SU-DHL-6 (cell line): ENCODE results near the gene PALM2AKAP2.

Experiments
- CTCF ChIP-seq: fragments of 200-600 bp; sonication (generic); IDR thresholded peaks from one replicate; pipeline ENCODE4 v1.5.1; 2017; ENCODE audit warnings: antibody characterized with exemption, mild to moderate bottlenecking, low read length, moderate library complexity; ENCODE audit not compliant: insufficient read depth, poor library complexity, severe bottlenecking
- EZH2phosphoT487 ChIP-seq: fragments of 200-600 bp; sonication (generic), shearing (Covaris generic); conservative IDR thresholded peaks from 2 replicates; pipeline ENCODE4 v1.6.1; 2018; ENCODE audit warnings: mild to moderate bottlenecking, antibody characterized with exemption, low read length, moderate library complexity, mixed read lengths

DNA sequence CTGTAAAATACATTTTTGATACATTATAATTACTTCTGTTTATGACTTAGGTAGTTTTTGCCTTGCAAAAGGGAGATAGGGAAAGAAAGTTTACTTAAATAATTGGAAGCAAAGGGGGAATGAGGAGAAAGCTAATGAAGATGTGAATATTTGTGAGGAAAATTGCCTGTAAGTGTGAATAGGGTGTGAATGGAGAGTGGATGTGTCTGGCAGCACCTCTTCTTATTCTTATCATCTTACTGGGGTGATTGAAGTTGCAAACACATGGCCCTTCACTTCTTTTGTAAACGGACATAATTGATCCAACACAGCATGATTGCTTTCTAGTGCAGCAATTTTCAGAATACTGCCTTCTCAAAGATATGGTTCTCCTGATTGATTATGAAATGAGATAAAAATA, 46.6 kb downstream of the PALM2AKAP2 start:
- TF ChIP-seq CTCF (no peak), EZH2phosphoT487 (no peak)
